Suppressor macrophage treated with lipopolysaccharide for 1 hour (primary cell): ENCODE data around the gene PRPS1.
A peak's percentile ranks its signal among the peaks of the same experiment; 100 is the strongest.
"Not testable (repeated sequence)": the region's sequence is repeated elsewhere in the genome, so short reads cannot be mapped to it uniquely, and the experiment has no call there.

Experiments
- DNase-seq, 3 donors: peaks; one replicate each; pipeline ENCODE4 v3.0.0-alpha.2; 2020 to 2022

The PRPS1 gene

DNA sequence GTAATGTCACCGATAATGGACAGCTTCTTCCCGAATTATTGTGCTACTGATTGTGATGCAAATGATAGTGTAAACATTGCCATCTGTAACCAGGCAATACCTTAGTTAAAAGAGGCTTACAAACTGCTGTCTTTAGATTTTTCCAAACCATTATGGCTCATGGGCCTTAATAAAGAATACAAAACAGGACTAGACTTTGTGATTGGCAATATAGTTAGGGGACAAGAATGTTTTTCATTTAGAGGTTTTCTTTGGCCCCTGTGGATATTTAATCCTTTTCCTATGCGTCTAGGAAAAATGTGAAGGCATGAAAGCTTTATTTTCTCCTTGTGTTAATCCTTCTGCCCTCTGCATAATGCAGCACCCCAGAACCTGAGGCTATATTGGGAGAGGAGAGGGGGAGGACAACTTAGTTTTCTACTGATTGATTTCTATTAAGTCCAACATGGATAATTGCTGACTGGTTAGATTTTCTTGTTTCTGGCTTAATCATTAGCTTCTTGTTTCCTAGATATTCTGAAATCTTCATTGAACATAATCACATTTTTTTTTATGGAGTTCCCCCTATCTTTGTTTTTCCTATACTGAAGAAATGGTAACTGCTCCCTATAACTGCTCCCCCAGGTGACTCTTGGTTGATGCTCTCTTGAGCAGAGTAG lies 1.9 kb downstream of the PRPS1 start:
- DNase-seq: no peak

DNA sequence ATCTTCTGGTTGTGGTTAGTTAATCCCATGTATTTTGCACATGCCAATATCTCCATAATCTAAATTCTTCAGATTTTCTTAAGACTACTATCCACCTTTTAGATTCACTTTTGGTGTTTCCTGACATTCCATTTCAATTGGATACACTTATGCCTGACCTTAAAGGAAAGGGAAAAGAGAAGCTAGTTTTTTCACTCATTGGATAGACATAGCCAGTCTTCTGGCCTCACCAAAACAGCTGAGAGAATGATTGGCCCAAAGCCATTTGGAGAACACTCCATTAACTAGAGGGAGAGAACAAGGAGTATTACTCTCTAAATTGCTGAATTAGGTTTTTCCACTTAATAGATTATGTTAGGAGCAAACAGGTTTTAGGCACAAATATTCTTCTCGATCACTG lies 4.0 kb downstream of the PRPS1 start:
- no peak for DNase-seq

DNA sequence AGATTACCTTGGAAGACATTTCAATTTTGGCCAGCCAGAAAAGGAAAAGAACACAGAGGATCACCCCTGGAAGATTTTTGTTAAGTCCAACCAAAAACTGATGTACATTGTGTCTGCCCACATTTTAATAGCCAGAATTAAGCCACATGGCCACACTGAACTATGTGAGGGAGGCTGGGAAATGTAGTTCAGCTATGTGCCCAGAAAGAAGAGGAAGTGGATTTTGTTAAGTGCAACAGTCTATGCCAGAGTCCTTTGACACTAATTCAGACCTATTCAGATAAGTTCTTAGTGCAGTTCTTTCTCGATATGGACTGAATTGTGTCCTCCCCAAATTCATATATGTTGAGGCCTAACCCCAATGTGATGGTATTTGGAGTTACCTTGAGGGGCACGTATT lies 18.4 kb downstream of the PRPS1 start:
- DNase-seq: peak; percentile 20 to 22 (median 21)

DNA sequence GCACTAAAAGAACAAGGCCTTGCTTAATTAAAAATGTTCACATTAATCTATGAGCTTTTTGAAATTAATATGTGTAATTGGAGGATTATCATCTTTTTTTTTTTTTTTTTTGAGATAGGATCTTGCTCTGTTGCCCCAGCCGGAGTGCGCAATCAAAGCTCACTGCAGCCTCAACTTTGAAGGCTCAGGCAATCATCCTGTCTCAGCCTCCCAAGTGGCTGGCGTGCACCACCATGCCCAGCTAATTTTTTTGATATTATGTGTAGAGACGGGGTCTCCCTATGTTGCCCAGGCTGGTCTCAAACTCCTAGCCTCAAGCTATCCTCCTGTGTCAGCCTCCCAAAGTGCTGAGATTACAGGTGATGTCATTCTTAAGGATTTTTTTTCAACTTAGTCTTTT lies 20.0 kb downstream of the PRPS1 start:
- no peak for DNase-seq

DNA sequence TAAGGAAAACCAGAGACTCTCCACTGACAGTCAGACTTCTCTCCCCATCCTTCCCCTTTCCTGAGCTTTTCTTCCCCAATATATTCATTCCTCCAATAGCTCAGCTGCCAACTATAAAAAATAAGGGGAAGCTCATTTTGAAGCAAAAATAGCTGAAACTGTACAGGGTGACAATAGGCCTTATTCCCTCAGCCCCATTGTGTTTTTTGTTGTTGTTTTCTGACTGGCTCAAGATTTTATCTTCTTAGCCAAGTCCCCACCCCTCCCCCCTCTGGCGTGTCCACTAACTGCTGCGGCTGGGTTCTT lies 26.2 kb downstream of the PRPS1 start:
- peak in 1 of 3 donors; percentile 63 for DNase-seq

DNA sequence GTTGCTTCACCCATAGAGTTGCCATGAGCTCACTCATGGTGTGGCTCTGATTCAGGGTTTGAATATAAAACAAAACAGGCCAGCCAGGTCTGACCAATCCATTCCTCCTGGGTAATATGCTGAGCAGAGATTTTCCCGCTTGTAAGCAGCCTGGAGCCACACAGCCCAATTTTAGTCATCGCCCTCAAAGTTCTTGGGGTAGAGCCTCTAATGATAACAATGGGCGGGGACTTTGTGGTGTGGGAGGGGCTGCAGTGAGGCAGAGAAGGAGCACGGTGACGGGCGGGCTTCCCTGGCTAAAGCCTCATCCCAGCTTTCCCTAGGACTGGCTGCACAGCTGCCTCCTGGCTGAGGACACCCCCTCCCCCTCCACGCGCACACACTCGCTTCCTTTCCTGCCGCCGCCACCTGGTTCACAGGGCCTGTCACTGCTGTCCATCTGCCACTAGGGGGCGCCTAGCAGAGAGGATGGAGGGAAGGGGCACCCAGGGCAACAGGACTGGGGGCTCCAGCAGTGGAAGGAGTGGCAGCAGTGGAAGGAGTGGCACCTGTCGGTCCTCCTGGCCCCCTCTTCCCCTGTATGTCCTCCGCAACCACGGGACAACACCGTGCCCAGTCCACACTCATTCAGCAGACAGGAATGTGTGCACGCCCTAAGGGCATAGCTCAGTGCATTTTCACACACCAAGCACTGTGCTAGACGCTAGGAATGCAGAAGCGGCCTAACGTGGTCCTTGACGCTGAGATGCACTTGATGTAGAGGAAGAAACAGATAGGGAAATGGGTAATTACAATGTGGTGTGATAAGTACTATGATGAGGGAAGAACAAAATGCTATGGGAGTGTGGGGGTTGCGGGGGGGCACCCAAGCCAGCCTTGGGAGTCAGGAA lies 26.8 kb downstream of the PRPS1 start:
- DNase-seq: peak; percentile 58 to 64 (median 64)

DNA sequence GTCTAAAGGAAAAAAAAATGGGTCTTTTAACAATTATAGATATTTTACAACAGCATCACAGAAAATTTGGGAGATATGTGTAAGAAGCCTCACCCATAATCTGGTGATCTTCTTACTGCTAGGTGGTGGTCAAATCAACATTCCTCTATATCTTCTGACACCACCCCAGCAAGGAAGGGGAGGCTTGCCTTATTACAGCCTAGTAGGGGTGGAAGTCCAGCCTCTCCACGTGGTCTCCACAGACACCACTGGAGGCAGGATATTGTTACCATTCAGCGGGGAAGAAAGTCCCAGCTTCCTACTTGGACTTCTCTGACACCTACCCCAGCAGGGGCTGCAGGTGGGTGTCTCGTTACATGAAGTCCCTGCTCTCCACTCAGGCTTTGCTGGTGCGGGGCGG lies 28.7 kb downstream of the PRPS1 start:
- DNase-seq: no peak

DNA sequence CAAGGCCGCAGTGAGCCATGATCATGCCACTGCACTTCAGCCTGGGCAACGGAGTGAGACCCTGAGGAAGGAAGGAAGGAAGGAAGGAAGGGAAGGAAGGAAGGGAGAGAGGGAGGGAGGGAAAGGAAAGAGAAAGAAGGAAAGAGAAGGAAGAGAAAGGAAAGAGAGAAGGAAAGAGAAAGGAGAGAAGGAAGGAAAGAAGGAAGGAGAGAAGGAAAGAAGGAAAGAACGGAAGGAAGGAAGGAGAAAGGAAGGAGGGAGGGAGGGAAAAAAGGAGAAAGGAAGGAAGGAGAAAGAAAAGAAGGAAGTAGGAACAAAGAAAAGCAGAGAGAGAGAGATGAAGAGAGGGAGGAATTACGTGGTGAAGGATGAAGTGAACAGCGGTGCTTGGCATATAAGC lies 30.4 kb downstream of the PRPS1 start:
- DNase-seq: no peak

DNA sequence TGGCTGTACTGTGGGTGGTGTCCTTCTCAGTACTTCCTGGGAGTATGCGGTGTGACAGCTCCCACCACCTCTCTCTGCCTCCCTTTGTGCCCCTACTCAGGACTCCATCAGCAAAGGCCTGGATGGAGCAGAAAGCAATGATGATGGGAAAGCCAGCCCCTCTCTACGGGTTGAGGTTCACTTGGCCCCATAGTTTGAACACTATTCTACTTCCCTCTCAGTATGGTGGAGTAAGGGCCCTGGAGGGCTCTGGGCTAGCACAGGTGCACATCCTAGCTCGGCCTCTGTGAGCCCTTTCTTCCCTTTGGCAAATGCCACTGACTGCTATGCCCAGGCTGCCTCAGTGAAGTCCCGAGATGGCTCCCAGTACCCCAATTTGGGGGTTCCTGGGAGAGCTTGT lies 31.0 kb downstream of the PRPS1 start:
- DNase-seq: no peak

DNA sequence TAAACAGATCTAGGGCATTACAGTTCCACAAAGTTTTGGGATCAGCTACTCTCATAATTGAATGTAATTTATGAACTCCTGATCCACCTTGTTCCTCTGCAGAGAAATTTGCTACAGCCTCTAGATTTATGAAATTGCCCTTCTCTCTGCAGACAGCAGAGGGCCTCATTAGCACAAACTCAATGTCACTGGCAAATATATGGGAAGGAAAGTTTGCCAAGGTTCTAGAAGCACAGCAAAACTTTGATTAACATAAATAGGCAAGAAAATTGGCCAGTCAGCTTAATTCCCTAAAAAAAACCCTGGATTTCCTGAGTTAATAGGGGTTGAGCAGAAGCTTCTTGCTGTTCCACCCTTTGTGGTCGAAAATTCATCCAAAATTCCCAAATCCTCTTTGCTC lies 31.5 kb downstream of the PRPS1 start:
- DNase-seq: peak; percentile 47 to 59 (median 49)

DNA sequence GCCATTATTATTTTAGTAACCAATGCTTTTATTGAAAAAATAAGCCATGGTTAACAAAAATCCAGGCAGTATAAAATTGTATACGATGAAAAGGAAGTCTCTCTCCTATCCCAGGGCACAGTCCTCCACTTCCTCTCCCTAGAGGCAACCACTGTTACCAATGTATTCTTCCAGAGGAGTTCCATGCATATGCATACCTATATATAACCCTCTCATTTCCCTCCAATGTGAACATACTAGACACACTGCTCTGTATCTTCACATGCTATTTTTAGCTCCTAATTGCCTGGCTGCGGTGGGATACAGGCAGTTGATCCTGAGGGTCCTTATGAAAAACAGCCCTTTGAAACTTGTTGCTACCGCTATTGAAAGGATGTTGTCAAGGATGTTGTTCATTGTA lies 33.8 kb downstream of the PRPS1 start:
- DNase-seq: no peak

DNA sequence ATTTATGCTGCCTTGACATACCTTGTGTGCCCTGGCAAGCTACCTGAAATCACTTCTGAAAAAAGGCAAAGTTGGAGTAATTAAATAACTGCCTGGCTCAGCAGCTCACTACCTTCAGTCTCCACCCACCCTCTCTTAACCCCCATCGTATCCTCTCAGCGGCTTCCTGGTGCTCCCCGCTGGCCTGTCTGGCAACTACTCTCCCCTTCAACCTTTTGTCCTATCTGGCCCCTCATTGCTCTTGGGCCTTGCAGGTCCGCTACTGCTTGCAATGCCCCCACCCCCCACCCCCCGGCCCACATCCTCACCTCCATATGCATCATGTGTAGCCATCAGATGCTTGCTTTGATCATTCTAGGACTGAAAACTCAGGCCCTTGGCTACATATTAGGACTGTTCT lies 34.5 kb downstream of the PRPS1 start:
- DNase-seq: no peak

DNA sequence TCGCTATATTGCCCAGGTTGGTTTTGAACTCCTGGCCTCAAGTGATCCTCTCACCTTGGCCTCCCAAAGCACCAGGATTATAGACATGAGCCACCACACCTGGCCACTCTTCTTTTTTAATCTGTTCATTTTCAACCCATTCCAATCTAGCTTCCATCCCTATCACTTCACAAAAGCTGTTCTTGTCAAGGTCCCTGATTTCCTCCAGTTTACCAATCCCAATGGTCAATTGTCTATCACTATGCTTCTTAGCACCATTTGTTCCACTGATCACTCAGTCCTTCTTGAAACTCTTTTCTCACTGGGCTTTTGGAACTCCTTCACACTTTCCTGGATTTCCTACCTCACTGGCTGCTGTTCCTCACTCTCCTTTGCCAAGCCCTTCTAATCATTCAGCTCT lies 38.6 kb downstream of the PRPS1 start:
- DNase-seq: no peak

DNA sequence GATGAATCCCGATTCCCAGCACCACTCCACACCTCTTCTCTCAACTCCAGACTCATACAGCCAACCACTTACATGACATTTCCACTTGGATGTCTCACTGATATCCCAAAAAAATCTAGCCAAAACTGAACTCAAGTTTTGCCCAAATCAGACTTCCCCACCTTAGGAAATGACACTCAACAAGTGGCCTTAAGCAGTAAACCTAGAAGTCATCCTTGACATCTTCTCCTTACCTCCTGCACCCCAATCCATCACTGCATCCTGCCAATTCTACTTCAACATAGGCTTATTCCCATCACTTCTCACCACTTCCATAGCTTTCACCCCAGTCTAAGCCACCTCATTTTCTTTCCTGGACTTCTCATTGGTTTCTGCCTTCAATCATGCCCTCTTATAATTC lies 39.1 kb downstream of the PRPS1 start:
- DNase-seq: no peak

DNA sequence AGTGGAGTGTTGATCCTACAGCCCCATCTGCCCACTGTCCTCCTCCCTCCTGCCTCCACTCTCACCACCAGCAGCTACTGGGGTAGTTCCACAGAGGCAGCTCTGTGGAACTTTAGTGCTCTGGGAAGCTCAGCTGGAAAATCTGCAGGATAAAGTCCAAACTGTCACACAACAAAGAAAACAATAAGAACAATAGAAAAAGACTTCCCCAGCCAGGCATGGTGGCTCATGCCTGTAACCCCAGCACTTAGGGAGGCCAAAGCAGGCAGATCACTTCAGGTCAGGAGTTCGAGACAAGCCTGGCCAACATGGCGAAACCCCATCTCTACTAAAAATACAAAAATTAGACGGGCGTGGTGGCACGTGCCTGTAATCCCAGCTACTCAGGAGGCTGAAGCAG lies 40.4 kb downstream of the PRPS1 start:
- DNase-seq: not testable (repeated sequence)

DNA sequence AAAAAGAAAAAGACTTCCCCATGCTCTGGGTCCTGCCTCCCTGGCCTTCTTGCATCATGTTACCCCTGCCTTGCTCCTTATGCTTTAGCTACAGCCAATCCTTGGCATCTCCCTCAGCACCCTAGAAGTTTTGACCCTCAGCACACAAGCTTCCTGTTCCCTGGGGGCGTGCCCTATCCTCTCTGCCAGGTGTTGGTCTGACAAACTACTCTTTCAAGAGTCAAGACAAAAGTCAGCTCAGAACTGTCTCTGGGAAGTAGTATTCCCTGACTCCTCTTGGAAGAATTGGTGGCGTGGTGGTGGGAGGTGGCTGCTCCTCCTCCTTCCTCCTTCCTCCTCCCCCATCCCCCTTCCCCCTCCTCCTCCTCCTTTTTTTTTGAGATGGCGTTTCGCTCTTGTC lies 41.0 kb downstream of the PRPS1 start:
- no peak for DNase-seq

DNA sequence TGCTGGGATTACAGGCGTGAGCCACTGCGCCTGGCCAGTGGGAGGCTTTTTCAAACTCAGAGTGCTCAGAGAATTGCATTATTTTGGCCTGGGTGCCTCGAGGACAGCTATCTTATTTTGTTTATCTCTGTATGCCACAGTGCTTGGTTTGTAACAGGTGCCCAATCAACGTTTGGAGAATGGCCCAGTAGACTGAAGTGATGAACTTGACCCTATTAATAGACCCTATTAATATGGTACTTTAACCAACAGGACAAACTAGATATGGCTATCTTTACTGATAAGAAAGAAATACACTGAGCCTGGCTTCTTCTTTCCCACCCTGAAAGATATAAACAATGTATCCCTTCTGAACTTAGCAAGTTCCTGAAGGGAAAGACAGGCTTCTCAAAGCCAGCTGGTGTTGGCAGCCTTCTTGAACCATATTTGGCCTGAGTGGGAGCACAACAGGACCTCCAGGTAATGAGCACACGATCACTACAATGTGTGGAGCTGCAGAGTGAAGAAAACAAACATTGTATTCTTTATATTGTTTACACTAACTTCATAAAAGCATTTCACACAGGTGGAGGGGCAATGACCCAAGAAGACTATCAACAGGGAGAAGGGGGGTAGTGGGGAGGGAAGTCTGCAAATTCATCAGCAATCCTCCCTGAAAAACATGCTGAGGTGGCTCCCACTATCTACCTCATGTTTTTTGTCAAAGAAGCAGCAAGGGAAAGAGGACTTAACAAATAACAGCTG lies 41.7 kb downstream of the PRPS1 start:
- no peak for DNase-seq

DNA sequence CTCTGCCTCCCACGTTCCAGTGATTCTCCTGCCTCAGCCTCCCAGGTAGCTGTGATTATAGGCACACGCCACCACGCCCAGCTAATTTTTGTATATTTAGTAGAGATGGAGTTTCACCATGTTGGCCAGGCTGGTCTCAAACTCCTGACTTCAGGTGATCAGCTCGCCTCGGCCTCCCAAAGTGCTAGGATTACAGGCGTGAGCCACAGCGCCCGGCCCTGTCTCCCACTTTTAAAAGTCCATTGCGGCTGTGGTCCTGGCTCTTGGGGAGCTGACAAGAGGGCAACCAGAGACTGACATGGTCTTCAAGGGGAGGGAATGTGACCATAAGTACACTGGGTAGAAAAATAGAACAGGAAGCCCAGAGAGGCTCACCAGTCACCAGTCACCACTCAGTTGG lies 42.9 kb downstream of the PRPS1 start:
- DNase-seq: not testable (repeated sequence)

DNA sequence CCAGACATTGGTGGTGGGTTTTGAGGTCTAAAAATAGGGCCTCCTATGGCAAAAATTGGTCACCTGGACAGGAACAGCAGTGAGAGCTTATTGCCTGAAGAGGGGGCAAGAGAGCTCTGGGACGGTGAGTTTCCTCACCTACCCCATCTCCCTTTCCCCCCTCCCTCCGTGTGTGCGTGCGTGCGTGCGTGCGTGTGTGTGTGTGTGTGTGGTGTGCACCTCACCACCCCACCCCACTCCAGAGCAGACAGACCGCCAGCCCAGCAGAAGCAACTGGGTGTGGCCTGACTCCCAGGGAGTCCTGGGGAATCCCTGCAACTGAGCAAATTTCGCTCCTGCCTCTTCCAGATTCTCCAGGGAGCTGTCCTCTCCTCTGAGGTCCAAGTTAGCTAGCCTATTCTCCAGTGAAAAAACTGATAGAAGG lies 44.7 kb downstream of the PRPS1 start:
- peak; percentile 38 to 49 (median 43) for DNase-seq

DNA sequence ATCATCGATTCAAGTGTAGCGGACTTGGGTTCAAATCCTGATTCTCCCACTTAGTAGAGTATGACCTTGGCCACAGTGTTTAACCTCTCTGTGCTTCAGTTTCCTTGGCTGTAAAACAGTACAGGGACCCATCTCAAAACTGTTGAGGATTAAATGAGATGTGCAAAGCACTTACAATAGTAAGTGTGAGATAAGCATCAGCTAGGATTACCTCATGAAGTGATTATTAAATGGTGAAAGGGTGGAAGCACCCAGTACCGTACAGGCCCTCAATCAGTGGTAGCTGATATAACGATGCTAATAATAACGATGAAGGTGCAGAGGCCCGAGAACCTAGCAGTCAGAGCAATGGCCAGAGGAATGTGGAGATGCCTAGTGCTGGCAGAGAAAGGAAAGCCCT lies 45.1 kb downstream of the PRPS1 start:
- DNase-seq: no peak

DNA sequence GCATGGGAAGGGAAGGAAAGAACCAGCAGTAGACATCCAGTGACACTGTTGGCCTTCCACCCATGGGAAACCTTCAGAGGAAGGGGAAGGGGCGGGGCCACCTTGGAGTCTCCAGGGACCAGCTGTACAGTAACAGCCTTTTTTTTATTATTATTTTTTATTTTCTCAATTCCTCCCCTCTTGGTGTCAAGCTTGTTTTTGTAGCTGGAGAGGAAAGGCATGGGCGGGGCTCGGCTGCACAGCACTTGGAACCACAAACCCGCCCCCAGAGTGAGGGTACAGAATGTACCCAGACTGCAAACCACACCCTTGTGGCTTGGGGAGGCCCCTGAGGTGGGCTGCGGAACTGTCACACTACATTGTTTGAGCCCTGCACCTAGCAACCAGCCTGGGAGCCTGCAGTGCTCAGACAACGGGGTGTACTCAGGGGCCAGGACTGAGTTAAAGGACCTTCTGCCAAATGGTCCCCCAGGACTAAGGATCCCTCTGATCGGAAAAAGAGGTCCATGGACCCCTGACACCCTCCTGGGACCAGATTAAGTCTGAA lies 45.7 kb downstream of the PRPS1 start:
- peak; percentile 37 to 54 (median 45) for DNase-seq

DNA sequence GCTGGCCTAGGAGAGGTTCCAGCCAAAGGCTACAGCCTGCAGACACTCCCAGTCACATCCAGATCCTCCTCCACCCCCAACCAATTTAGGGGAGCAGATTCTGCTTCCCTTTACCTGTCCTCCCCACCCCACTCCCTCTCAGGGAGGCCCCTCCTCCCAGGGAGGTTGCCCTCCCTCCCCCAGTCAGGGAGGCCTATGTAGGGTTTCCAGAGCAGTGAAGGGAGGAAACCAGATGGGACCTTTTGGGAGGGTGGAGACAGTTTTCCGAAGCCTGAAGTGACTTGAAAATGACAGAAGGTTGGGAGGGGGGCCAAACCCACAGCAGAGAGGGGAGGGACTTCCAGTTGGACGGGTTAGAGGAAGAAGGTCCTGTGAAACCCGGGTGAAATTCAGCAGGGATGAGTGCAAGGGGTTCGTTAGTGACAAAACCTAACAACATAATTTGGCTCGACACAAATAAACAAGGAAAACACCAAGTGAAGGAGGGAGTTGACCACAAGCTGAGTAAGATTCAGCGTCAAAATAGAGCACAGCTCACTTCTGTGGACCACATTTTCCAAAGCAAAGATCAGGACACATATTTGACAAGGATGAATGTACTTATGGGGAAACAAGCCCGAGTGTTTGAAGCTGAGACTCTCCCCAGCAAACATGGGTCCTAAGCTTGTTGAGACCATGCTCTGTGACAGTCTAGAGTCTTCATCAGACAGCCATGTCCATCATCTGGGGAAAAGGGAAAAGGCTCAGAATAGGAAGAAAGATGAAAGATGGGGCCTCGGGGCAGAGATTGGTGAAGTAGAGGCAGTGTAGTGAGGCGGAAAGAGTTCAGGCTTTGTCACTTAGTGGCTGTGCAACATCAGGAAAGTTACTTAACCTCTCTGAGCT lies 46.4 kb downstream of the PRPS1 start:
- DNase-seq: peak; percentile 27 to 51 (median 29)

DNA sequence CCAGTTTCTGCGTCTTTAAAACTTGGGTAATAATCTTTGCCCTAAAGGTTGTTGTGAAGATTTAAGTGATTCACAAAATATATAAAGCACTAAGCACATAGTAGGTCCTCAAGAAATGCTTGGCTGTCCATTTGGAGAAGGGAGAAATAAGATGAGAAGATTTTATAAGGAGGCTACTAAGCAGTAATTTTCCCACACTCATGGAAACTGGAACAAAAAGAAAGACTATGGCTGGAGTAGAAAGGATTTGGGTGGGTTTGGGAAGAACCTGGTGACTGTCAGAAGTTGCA lies 47.0 kb downstream of the PRPS1 start:
- DNase-seq: no peak
